Gastroesophageal sphincter (tissue), 3 donors: Measurements from ENCODE around the gene SEMA6A.

Experiments
- EP300 ChIP-seq: sonication (generic); formaldehyde crosslinking; IDR thresholded peaks from one replicate; pipeline ENCODE4 v1.6.1; 2017; ENCODE audit warnings: antibody characterized with exemption, mild to moderate bottlenecking
- POLR2AphosphoS5 ChIP-seq: sonication (generic); formaldehyde crosslinking; IDR thresholded peaks from one replicate; pipeline ENCODE4 v1.6.1; 2017; ENCODE audit warnings: antibody characterized with exemption
- TF ChIP-seq, protein P1 (sequence below), 4 experiments: fragments of 200-600 bp in 2 of 4; fragments of 450-650 bp in 2 of 4; sonication (generic) in 1 of 4; IDR thresholded peaks; one replicate each; pipeline ENCODE4 v1.5.1; 2017 to 2019; ENCODE audit warnings: antibody characterized with exemption in 4 of 4, mild to moderate bottlenecking in 2 of 4, moderate library complexity in 2 of 4

DNA sequence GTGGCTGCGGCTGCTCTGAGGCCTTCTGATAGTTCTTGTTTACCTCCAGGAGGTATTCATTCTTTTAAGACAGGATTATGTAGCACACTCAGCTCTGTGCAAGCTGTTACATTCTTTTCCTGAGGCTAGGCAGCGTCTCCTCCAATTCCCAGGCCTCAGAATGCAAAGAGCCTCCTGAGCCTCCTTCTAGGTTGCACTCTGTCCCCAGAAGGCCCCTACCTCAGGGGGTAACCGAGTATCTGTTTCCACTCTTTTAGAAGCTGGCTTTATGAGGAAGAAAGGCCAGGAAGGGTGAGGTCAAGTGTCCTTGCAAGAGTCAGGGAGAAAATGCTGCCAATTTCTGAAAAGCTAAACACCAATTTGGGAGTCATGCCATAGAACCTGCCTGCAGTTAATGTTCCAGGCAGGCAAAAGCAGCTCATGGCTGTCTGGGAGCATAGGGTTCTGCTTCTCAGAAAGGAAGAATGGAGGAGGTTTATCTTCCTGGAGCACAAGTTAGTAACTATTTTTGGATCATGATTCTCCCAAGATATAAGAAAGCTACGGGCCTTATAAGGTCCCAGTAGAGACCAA, 178.9 kb downstream of the SEMA6A start:
- TF ChIP-seq, protein P1, sequence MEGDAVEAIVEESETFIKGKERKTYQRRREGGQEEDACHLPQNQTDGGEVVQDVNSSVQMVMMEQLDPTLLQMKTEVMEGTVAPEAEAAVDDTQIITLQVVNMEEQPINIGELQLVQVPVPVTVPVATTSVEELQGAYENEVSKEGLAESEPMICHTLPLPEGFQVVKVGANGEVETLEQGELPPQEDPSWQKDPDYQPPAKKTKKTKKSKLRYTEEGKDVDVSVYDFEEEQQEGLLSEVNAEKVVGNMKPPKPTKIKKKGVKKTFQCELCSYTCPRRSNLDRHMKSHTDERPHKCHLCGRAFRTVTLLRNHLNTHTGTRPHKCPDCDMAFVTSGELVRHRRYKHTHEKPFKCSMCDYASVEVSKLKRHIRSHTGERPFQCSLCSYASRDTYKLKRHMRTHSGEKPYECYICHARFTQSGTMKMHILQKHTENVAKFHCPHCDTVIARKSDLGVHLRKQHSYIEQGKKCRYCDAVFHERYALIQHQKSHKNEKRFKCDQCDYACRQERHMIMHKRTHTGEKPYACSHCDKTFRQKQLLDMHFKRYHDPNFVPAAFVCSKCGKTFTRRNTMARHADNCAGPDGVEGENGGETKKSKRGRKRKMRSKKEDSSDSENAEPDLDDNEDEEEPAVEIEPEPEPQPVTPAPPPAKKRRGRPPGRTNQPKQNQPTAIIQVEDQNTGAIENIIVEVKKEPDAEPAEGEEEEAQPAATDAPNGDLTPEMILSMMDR (IDR thresholded peaks at IDR 0.05): no peak
- TF ChIP-seq EP300: no peak
- TF ChIP-seq POLR2AphosphoS5: peak; percentile 37
